Keratinocyte (primary cell): Measurements from ENCODE around the gene MAP1LC3B2.

Experiments used
- EZH2 ChIP-seq: IDR thresholded peaks from one replicate; pipeline ENCODE4 v1.6.1; 2012; ENCODE audit warnings: inconsistent platforms, mild to moderate bottlenecking, low read length, moderate library complexity
- TF ChIP-seq, protein P1 (sequence below), 3 experiments: IDR thresholded peaks in 1 of 3; conservative IDR thresholded peaks in 1 of 3; optimal IDR thresholded peaks in 1 of 3; 2 replicates in 2 of 3; 3 replicates in 1 of 3; pipeline versions ENCODE3 to v1.5.1; 2011; ENCODE audit warnings: low read length in 3 of 3, mild to moderate bottlenecking in 3 of 3, moderate library complexity in 2 of 3, control low read depth in 1 of 3, inconsistent platforms in 1 of 3; ENCODE audit not compliant: insufficient read depth in 2 of 3; ENCODE audit errors: extremely low read depth in 1 of 3

- TF ChIP-seq, protein P1, sequence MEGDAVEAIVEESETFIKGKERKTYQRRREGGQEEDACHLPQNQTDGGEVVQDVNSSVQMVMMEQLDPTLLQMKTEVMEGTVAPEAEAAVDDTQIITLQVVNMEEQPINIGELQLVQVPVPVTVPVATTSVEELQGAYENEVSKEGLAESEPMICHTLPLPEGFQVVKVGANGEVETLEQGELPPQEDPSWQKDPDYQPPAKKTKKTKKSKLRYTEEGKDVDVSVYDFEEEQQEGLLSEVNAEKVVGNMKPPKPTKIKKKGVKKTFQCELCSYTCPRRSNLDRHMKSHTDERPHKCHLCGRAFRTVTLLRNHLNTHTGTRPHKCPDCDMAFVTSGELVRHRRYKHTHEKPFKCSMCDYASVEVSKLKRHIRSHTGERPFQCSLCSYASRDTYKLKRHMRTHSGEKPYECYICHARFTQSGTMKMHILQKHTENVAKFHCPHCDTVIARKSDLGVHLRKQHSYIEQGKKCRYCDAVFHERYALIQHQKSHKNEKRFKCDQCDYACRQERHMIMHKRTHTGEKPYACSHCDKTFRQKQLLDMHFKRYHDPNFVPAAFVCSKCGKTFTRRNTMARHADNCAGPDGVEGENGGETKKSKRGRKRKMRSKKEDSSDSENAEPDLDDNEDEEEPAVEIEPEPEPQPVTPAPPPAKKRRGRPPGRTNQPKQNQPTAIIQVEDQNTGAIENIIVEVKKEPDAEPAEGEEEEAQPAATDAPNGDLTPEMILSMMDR (optimal IDR thresholded peaks at IDR 0.05 in 1 of 3, IDR thresholded peaks at IDR 0.05 in 1 of 3, conservative IDR thresholded peaks at IDR 0.05 in 1 of 3; ENCODE audit: extremely low read depth in 1 of 3, insufficient read depth in 2 of 3, low read length in 3 of 3), result no peak
- TF ChIP-seq EZH2, result no peak
Measured at GRCh38 chr12:116515684-116516083, 43.5 kb upstream of the MAP1LC3B2 start.
